Esophagus squamous epithelium (tissue), 5 donors: Measurements from ENCODE around the gene VPS26C. TPM values are rescaled to one million over a fixed set of nuclear protein-coding genes. Genes with fewer than 3 reads are reported as not detected.

Experiments used
- DNase-seq: peaks from one replicate; lab custom pipeline; 2025; lab: John Stamatoyannopoulos, UW
- H3K27ac ChIP-seq, 4 donors: fragments of 200-600 bp; sonication (generic); one replicate each; pipeline ENCODE4 v1.5.1; 2016 to 2019; ENCODE audit warnings: mild to moderate bottlenecking in 1 of 4
- H3K27me3 ChIP-seq, 4 donors: fragments of 200-600 bp; sonication (generic); 1 replicate in 3 of 4; 2 replicates in 1 of 4; pipeline versions ENCODE4 v1.5.1 to v1.6.0; 2017 to 2021; ENCODE audit warnings: antibody characterized with exemption in 1 of 4
- H3K36me3 ChIP-seq, 3 donors: fragments of 200-600 bp; sonication (generic); one replicate each; pipeline ENCODE4 v1.5.1; 2016 to 2019
- H3K4me1 ChIP-seq, 3 donors: fragments of 200-600 bp; sonication (generic); one replicate each; pipeline ENCODE4 v1.5.1; 2017 to 2019
- H3K4me3 ChIP-seq, 4 donors: fragments of 200-600 bp; sonication (generic); 1 replicate in 3 of 4; 2 replicates in 1 of 4; pipeline ENCODE4 v1.5.1; 2016 to 2019; ENCODE audit warnings: mild to moderate bottlenecking in 2 of 4, moderate library complexity in 1 of 4
- H3K9me3 ChIP-seq, 3 donors: fragments of 200-600 bp; sonication (generic); one replicate each; pipeline ENCODE4 v1.5.1; 2016 to 2019
- POLR2A ChIP-seq, 4 donors: fragments of 450-650 bp; IDR thresholded peaks; one replicate each; pipeline ENCODE4 v1.6.1; 2017; ENCODE audit warnings: antibody characterized with exemption in 4 of 4, mild to moderate bottlenecking in 4 of 4, moderate library complexity in 3 of 4
- WGBS, 2 donors: methylation state at CpG; one replicate each; pipeline ENCODE4 v1.1.5; 2018; 5-methylcytosine and 5-hydroxymethylcytosine counted together
- intact Hi-C: fragments of 100-400 bp; cut with DNase I; formaldehyde crosslinking; loops from one replicate; pipeline ENCODE4 v1.15.0; 2022
- total RNA-seq, 4 donors: library from RNA; depleted of rRNA; stranded (reverse); fragments of >200 nt; gene quantifications; one replicate each; pipeline ENCODE4 v1.1.0, GENCODE V29; 2016
- TF ChIP-seq, protein P1 (sequence below), 6 experiments: fragments of 450-650 bp in 4 of 6; fragments of 200-600 bp in 2 of 6; sonication (generic) in 2 of 6; IDR thresholded peaks; one replicate each; pipeline ENCODE4 v1.5.1; 2016 to 2019; ENCODE audit warnings: antibody characterized with exemption in 6 of 6, mild to moderate bottlenecking in 4 of 6, moderate library complexity in 4 of 6
- donor health status: DM: yes; HTN: yes; CAD: no.

VPS26C gene
- total RNA-seq, 4 donors from 2014 or later: 35.6 to 58.0 (median 44.0) TPM

DNA sequence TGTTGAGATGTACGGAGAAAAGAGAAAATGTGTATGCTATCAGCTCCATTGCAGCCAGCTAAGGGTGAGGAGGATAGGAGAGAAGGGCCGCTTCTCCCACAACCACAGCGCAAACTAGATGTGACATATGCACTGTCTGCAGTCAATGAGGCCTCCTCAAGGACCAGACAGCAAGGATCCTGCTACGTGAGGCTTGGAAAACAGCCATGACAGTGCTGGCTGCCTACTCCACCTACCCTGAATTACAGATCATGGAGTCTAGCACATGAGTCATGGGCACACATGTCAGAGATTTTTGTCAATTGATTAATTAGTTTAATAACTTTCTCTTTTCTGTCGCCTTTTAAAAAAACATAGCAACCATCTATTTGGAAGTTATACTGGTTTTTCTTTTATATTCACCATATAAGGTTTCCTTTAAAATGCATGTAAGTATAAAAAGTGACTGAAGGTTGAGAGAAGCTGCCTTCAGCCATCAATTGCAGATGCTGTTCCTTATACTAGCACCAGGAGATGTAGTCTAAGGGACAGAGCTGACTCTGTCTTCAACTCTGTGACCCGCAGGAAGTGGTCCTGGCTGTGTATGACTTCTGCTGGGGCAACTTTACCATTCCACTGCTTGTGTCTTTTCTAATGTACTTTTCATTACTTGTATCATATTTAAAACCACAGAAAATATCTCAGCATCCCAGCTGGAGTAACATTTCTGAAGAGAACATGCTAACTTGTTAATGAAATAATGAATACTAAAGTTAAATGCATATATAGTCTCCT, 3.1 kb downstream of the VPS26C start:
- TF ChIP-seq, protein P1, sequence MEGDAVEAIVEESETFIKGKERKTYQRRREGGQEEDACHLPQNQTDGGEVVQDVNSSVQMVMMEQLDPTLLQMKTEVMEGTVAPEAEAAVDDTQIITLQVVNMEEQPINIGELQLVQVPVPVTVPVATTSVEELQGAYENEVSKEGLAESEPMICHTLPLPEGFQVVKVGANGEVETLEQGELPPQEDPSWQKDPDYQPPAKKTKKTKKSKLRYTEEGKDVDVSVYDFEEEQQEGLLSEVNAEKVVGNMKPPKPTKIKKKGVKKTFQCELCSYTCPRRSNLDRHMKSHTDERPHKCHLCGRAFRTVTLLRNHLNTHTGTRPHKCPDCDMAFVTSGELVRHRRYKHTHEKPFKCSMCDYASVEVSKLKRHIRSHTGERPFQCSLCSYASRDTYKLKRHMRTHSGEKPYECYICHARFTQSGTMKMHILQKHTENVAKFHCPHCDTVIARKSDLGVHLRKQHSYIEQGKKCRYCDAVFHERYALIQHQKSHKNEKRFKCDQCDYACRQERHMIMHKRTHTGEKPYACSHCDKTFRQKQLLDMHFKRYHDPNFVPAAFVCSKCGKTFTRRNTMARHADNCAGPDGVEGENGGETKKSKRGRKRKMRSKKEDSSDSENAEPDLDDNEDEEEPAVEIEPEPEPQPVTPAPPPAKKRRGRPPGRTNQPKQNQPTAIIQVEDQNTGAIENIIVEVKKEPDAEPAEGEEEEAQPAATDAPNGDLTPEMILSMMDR (IDR thresholded peaks at IDR 0.05): peak in 1 of 6 experiments; percentile 27
- TF ChIP-seq POLR2A (IDR thresholded peaks at IDR 0.05): no peak
- Histone ChIP-seq H3K27ac (peak overlapping the region; percentile 70 to 79 (median 74)), H3K4me3 (no peak overlapping the region), H3K36me3 (no peaks in the 10 kb centered on the region), H3K9me3 (no peaks in the 10 kb centered on the region), H3K4me1 (peaks cover 18 to 70% (median 26%) of the 10 kb centered on the region in 3 donors), H3K27me3 (no peaks in the 10 kb centered on the region)
- WGBS, 2 donors: 68 to 79% methylated on average over 6 of the region's 6 CpGs
- intact Hi-C loops: no loop called here
- no peak for DNase-seq

DNA sequence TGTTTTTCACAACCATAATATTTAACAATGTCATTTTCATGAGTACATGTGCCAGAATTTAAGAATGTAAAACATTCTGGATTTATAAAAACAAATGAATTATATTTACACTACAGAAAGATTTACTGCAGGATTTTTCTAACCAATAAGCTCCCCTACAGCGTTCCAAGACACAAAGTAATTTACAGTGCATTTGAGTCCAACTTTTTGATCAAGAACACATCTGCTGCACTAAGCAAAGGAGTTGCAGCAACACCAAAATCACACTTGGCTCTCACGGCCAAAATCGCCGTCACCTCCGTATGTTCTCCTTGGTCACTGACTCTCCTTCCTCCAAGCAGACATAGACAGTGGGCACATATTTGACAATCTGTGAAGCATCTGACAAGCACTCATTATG, 7.7 kb downstream of the VPS26C start:
- H3K4me1 ChIP-seq: peaks cover 22 to 61% (median 22%) of the 10 kb centered on the region in 3 donors
- no peaks in the 10 kb centered on the region for H3K27me3 ChIP-seq
- peak overlapping the region in 3 of 4 donors; percentile 86 to 92 (median 91) for H3K27ac ChIP-seq
- H3K36me3 ChIP-seq: no peaks in the 10 kb centered on the region
- H3K9me3 ChIP-seq: no peaks in the 10 kb centered on the region
- TF ChIP-seq, protein P1 (IDR thresholded peaks at IDR 0.05): no peak
- TF ChIP-seq POLR2A (IDR thresholded peaks at IDR 0.05): no peak
- no peak overlapping the region for H3K4me3 ChIP-seq
- 34 to 78% methylated on average over 5 of the region's 5 CpGs for WGBS, 2 donors
- no peak for DNase-seq
- intact Hi-C loops: no loop called here

DNA sequence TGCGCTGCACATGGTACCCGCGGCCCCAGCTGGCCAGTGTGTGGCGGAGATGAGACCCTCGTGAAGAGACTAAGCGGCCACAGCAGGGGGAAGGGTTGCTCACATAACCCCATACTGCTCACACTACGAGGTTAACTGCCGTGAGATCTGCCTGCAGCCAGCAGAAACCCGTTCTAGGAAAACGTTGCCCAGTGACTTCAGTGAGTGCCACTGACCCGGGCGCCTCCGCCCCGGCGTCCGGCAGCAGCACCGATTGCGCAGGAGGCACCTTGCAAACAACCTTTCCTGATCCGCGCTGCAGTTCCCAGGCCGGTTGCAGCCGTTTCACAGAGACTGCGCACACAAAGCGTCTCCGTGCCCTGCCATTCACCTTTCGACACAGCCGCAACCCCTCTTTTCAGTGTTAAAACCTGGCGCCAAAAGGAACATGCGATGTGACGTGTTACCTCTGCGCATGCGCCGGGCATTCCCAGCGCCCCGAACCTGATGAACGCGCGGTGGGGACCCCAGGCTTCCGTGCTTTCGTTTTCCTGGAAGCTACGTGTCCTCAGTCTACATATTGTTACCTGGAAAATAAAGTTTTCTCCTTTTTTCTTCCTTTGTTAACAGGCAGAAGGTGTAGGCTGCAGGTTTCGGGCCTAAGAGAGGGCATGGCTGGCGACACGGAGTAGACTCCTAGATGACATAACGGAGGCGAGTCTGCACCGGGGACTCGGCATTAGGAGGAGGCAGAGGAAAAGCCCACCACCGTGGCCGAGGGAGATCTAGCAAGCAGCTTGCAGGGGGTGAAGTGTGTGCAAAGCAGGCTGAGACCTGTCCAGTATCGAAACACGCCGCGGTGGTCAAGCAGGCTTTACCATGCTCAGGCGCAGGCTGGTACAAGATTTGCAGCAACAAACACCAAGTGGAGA, 8.9 kb downstream of the VPS26C start:
- no peaks in the 10 kb centered on the region for H3K36me3 ChIP-seq
- no peak for DNase-seq
- no peaks in the 10 kb centered on the region for H3K27me3 ChIP-seq
- WGBS, 2 donors: 10 to 23% methylated on average over 9 to 40 of the region's 55 CpGs
- H3K4me3 ChIP-seq: peak overlapping the region; percentile 33 to 72 (median 62)
- H3K4me1 ChIP-seq: peaks cover 14 to 49% (median 14%) of the 10 kb centered on the region in 3 donors
- H3K9me3 ChIP-seq: no peaks in the 10 kb centered on the region
- TF ChIP-seq, protein P1 (IDR thresholded peaks at IDR 0.05): no peak
- peak in 2 of 4 donors; percentile 9 to 38 for TF ChIP-seq POLR2A (IDR thresholded peaks at IDR 0.05)
- intact Hi-C loops: no loop called here
- peak overlapping the region; percentile 86 to 93 (median 92) for H3K27ac ChIP-seq

GRCh38 chr21:37257511-37257966, 9.6 kb downstream of the VPS26C start:
- DNase-seq: no peak
- H3K9me3 ChIP-seq: no peaks in the 10 kb centered on the region
- peak overlapping the region; percentile 33 to 72 (median 62) for H3K4me3 ChIP-seq
- TF ChIP-seq, protein P1 (IDR thresholded peaks at IDR 0.05): no peak
- no peak for TF ChIP-seq POLR2A (IDR thresholded peaks at IDR 0.05)
- peaks cover 14 to 43% (median 14%) of the 10 kb centered on the region in 3 donors for H3K4me1 ChIP-seq
- peak overlapping the region; percentile 86 to 93 (median 92) for H3K27ac ChIP-seq
- no peaks in the 10 kb centered on the region for H3K36me3 ChIP-seq
- 0 to 3% methylated on average over 13 to 19 of the region's 22 CpGs for WGBS, 2 donors
- H3K27me3 ChIP-seq: no peaks in the 10 kb centered on the region
- intact Hi-C loops: no loop called here
